D721Med (cell line): Measurements from ENCODE around the gene ARFIP1.
A peak's percentile ranks its signal among the peaks of the same experiment; 100 is the strongest.

Experiments used
- DNase-seq: peaks from one replicate; pipeline ENCODE4 v3.0.0; 2011; ENCODE audit warnings: low spot score; ENCODE audit not compliant: insufficient read length
- FAIRE-seq: peaks from 2 replicates; lab custom pipeline; 2011; peaks lifted over from hg19 to GRCh38; lab: Jason Lieb, UNC
- TF ChIP-seq, protein P1 (sequence below): IDR thresholded peaks from 2 replicates; pipeline ENCODE4 v1.5.1; 2012; ENCODE audit warnings: mild to moderate bottlenecking, control low read depth; ENCODE audit not compliant: insufficient read depth; ENCODE audit errors: missing control alignments

ARFIP1 gene

DNA sequence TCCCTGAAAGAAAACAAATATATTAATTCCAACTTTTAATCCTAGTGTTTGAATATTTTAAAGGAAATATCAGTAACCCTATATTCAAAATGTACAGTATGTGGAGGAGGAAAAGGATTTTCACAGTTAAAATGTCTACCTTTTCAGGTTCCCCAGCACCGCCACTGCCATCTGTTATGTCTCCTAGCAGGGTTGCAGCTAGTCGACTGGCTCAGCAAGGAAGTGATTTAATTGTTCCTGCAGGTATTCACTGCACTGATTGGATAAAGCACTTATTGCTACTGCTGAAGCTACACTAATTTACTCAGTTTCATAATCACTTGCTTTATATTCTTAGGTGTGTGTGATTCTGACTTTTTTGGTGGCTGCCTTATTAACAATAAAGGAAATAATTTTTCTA is 90.9 kb downstream of the ARFIP1 start:
- no peak for FAIRE-seq
- no peak for DNase-seq
- TF ChIP-seq, protein P1, sequence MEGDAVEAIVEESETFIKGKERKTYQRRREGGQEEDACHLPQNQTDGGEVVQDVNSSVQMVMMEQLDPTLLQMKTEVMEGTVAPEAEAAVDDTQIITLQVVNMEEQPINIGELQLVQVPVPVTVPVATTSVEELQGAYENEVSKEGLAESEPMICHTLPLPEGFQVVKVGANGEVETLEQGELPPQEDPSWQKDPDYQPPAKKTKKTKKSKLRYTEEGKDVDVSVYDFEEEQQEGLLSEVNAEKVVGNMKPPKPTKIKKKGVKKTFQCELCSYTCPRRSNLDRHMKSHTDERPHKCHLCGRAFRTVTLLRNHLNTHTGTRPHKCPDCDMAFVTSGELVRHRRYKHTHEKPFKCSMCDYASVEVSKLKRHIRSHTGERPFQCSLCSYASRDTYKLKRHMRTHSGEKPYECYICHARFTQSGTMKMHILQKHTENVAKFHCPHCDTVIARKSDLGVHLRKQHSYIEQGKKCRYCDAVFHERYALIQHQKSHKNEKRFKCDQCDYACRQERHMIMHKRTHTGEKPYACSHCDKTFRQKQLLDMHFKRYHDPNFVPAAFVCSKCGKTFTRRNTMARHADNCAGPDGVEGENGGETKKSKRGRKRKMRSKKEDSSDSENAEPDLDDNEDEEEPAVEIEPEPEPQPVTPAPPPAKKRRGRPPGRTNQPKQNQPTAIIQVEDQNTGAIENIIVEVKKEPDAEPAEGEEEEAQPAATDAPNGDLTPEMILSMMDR = no peak

DNA sequence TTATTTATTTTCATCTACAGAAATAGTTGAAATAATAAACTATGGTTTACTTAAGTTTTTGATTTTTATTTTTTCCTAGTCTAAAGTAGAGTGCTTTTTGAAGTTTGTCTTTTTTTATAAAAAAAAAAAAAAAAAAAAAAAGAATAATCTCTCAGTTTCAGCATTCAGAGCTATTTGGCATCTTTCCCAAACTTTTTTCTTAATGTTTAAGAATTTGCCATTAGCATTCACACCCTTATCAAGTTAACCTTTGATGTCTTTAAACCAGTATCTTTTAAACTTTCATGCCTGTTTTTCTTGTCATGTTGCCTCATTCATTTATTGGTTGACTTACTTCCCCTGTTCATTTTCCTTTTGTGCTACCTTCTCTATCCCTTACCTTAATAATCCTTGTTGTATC is 95.5 kb downstream of the ARFIP1 start:
- no peak for FAIRE-seq
- no peak for DNase-seq
- TF ChIP-seq, protein P1 = no peak

DNA sequence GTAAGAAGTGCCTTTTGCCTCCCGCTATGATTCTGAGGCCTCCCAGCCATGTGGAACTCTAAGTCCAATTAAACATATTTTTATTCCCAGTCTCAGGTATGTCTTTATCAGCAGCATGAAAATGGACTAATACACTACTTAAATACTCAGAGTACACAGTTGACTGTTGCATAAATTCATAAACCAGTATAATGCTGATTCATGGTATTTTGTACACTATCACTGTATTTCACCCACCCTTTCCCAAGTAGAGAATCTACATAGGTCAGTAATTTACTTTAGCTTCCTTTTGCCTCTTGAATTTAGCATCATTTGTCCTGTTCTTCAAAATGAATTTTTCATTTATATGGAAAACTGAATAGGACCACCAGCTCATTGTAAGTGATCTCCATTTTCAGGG is 98.1 kb downstream of the ARFIP1 start:
- FAIRE-seq = no peak
- TF ChIP-seq, protein P1 = no peak
- no peak for DNase-seq

DNA sequence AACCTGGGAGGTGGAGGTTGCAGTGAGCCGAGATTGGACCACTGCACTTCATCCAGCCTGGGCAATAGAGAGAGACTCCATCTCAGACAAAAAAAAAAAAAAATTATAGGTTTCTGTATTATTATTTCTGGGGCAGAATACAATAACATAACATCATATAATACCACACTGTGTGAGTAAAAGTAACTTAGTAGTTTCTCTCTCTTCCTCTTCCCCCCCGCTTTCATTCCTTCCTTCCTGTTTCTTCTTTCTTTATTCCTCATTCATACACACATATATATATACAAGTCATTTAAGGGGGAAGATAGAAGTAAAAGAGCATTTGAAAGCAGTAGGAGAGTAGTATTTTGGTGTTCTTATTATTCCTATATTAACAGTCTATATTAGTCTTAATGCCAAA is 100.5 kb downstream of the ARFIP1 start:
- FAIRE-seq (no peak), DNase-seq (no peak)
- TF ChIP-seq, protein P1 = no peak

DNA sequence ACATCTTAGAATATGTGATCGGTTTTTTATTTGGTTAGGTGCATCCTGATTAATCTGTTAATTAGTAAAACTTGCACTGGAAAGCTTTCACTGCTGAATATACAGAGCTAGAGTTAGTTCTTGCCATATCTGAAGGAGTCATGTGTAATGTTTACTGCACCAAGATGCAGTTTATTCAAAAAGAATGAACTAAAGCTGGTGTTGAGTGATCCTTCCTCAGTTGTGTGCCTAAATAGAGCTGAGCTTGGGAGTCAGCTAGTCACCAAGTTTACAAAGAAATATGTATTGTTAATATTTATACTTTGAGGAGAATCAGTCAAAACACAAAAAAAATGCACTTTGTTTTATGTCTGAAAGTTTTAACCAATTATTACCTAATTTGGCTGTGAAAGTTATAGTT is 102.2 kb downstream of the ARFIP1 start:
- TF ChIP-seq, protein P1 = no peak
- DNase-seq (no peak), FAIRE-seq (no peak)

DNA sequence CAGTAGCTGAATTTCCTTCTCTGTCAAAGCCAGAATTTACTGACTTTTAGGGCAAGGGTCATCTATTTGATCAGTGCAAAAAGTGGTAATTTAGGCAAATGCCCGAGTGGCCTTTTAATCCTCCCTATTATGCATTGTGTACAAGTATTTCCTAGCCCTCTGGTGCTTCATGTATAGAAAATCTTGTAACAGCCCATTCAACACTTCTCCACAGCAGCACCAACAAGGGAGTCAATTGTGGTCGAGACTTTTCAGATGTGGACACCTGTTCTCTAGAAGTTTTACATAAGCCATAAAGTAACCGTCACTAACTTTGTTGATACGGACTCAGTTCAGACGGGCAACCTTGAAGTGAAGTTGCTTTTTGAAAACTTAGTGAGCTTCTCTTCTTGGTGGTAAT is 105.4 kb downstream of the ARFIP1 start:
- no peak for FAIRE-seq
- DNase-seq = no peak
- TF ChIP-seq, protein P1 = no peak

DNA sequence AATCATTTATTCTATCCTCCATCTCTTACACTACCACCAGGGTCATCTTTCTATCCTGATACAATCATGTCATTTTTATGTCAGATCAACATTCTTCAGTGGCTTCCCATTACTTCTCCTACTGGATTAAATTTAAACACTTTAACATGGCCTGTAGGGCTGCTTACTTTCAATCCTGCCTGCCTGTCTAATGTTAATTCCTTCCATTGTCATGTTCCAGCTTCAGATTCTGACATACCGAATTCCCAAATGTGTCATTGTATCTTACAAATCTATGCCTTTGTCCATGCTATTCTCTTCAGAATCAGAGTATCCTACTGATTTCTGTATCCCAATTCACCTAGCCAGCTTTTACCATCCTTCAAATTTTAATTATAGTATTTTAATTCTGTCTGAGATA is 106.4 kb downstream of the ARFIP1 start:
- TF ChIP-seq, protein P1 = no peak
- FAIRE-seq (peak; percentile 60), DNase-seq (no peak)
